Measurements from ENCODE around the gene PROX2.

GRCh38 chr14:74922752-74923401 lies 46.9 kb upstream of the PROX2 start, which contains the start of gene RPS6KL1:
- no peak for TF ChIP-seq POLR2A (IDR thresholded peaks at IDR 0.05; ENCODE audit: extremely low read depth, insufficient read length)
- TF ChIP-seq, protein P1, sequence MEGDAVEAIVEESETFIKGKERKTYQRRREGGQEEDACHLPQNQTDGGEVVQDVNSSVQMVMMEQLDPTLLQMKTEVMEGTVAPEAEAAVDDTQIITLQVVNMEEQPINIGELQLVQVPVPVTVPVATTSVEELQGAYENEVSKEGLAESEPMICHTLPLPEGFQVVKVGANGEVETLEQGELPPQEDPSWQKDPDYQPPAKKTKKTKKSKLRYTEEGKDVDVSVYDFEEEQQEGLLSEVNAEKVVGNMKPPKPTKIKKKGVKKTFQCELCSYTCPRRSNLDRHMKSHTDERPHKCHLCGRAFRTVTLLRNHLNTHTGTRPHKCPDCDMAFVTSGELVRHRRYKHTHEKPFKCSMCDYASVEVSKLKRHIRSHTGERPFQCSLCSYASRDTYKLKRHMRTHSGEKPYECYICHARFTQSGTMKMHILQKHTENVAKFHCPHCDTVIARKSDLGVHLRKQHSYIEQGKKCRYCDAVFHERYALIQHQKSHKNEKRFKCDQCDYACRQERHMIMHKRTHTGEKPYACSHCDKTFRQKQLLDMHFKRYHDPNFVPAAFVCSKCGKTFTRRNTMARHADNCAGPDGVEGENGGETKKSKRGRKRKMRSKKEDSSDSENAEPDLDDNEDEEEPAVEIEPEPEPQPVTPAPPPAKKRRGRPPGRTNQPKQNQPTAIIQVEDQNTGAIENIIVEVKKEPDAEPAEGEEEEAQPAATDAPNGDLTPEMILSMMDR (IDR thresholded peaks at IDR 0.05; ENCODE audit: low read depth, low read length), result no peak
- TF ChIP-seq MYC (IDR thresholded peaks at IDR 0.05; ENCODE audit: low read depth, low read length), result no peak
- TF ChIP-seq, protein P2, sequence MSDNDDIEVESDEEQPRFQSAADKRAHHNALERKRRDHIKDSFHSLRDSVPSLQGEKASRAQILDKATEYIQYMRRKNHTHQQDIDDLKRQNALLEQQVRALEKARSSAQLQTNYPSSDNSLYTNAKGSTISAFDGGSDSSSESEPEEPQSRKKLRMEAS (IDR thresholded peaks at IDR 0.05; ENCODE audit: low read depth, low read length), result no peak

Data from NB4 (cell line).